ENCODE results near the gene SLC27A6.

The SLC27A6 gene

GRCh38 chr5:129078660-129079059 is 113.4 kb downstream of the SLC27A6 start:
- ATAC-seq = no peak

GRCh38 chr5:129079496-129079895 is 114.2 kb downstream of the SLC27A6 start:
- ATAC-seq = no peak
- no peak for TF ChIP-seq ZNF565 (CRISPR knock-in tag; conservative IDR thresholded peaks at IDR 0.05; ENCODE audit: low read depth)
- TF ChIP-seq BACH2 (CRISPR knock-in tag; IDR thresholded peaks at IDR 0.05; ENCODE audit: borderline replicate concordance) = no peak
- no peak for TF ChIP-seq CSRNP3 (CRISPR knock-in tag; IDR thresholded peaks at IDR 0.05)
- no peak for TF ChIP-seq ZNF8 (CRISPR knock-in tag; IDR thresholded peaks at IDR 0.05)
- TF ChIP-seq ZC3H10 (CRISPR knock-in tag; IDR thresholded peaks at IDR 0.05) = no peak
- no peak for TF ChIP-seq ZNF70 (CRISPR knock-in tag; IDR thresholded peaks at IDR 0.05)
- TF ChIP-seq ARNTL (CRISPR knock-in tag; IDR thresholded peaks at IDR 0.05; ENCODE audit: borderline replicate concordance, low read depth) = no peak
- TF ChIP-seq ZFP30 (CRISPR knock-in tag; IDR thresholded peaks at IDR 0.05) = no peak
- no peak for TF ChIP-seq ISL1 (CRISPR knock-in tag; IDR thresholded peaks at IDR 0.05)
- no peak for TF ChIP-seq ESRRG (CRISPR knock-in tag; IDR thresholded peaks at IDR 0.05)
- TF ChIP-seq TCF4 (CRISPR knock-in tag; IDR thresholded peaks at IDR 0.05; ENCODE audit: borderline replicate concordance) = no peak
- TF ChIP-seq OSR1 (CRISPR knock-in tag; IDR thresholded peaks at IDR 0.05) = no peak
- TF ChIP-seq TSHZ2 (CRISPR knock-in tag; IDR thresholded peaks at IDR 0.05) = no peak

More at GRCh38 chr5:129078660-129079059, 113.4 kb downstream of the SLC27A6 start:
- TF ChIP-seq TSHZ2 (CRISPR knock-in tag; IDR thresholded peaks at IDR 0.05) (no peak), ARNTL (CRISPR knock-in tag; IDR thresholded peaks at IDR 0.05; ENCODE audit: borderline replicate concordance, low read depth) (no peak), ZNF8 (CRISPR knock-in tag; IDR thresholded peaks at IDR 0.05) (no peak), BACH2 (CRISPR knock-in tag; IDR thresholded peaks at IDR 0.05; ENCODE audit: borderline replicate concordance) (no peak), ZNF70 (CRISPR knock-in tag; IDR thresholded peaks at IDR 0.05) (no peak), ZFP30 (CRISPR knock-in tag; IDR thresholded peaks at IDR 0.05) (no peak), SNAI2 (CRISPR knock-in tag; IDR thresholded peaks at IDR 0.05) (no peak), ZFP3 (CRISPR knock-in tag; IDR thresholded peaks at IDR 0.05) (no peak), POU6F1 (CRISPR knock-in tag; IDR thresholded peaks at IDR 0.05; ENCODE audit: borderline replicate concordance, low read depth) (no peak), RARB (CRISPR knock-in tag; IDR thresholded peaks at IDR 0.05) (no peak), CSRNP3 (CRISPR knock-in tag; IDR thresholded peaks at IDR 0.05) (no peak), ISL1 (CRISPR knock-in tag; IDR thresholded peaks at IDR 0.05) (no peak), CSDC2 (CRISPR knock-in tag; IDR thresholded peaks at IDR 0.05) (no peak), PPARA (CRISPR knock-in tag; IDR thresholded peaks at IDR 0.05; ENCODE audit: borderline replicate concordance) (no peak), ESRRG (CRISPR knock-in tag; IDR thresholded peaks at IDR 0.05) (no peak), TCF4 (CRISPR knock-in tag; IDR thresholded peaks at IDR 0.05; ENCODE audit: borderline replicate concordance) (no peak), OSR1 (CRISPR knock-in tag; IDR thresholded peaks at IDR 0.05) (no peak), ZC3H10 (CRISPR knock-in tag; IDR thresholded peaks at IDR 0.05) (no peak), GLIS3 (CRISPR knock-in tag; IDR thresholded peaks at IDR 0.05) (no peak), CREB5 (CRISPR knock-in tag; IDR thresholded peaks at IDR 0.05; ENCODE audit: low read depth) (no peak)

All from SK-N-SH treated with all-trans-retinoic acid at 6 μM for 48 hours (cell line).